ENCODE results near the gene FHAD1. TPM values are rescaled to one million over a fixed set of nuclear protein-coding genes. Genes with fewer than 3 reads are reported as not detected.

The FHAD1 gene
- total RNA-seq, 4 donors from 2014 or later = 1.6 TPM; not detected in 3

DNA sequence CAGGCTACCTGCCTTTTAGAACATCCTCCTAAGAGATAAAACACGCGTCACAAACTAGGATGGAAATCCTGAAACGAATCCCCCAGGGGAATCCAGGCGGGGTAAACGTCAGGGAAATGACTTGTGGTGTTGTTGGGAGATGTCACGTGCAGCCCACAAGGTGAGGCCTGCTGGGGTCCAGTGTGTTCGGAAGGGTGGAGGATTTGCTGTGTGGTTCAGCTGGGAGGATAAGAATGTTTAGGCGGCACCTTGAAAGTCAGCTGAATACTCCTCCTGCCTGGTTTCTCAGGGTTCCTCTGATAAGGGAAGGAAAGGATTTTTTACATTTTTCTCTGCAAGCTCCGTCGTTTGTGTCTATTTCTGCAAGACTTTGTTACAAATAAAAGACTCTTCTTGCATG lies 88.0 kb downstream of the FHAD1 start:
- H3K9me3 ChIP-seq = no peaks in the 10 kb centered on the region

DNA sequence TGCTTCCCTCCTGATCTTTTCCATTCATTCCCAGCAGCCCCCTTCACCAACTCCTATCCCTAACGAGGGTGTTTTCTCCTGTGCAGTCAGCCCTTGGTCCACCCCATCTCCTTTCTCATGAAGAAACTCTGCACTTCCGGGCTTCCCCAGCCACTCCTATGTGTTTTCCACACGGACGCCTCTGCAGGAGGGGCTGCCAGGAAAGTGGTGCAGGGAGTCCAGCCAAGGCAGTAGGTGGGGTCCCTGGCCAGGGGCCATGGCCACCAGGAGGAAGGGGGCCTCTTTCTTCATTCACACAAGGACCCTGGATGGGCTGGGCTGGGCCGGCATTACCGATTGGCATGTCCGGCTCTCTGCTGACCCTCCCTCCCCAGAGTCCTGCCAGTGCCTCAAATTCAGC lies 89.8 kb downstream of the FHAD1 start:
- H3K4me3 ChIP-seq = no peak overlapping the region
- H3K9me3 ChIP-seq = no peaks in the 10 kb centered on the region
- H3K27me3 ChIP-seq = no peaks in the 10 kb centered on the region
- no peaks in the 10 kb centered on the region for H3K36me3 ChIP-seq
- H3K4me1 ChIP-seq = peaks cover 13% of the 10 kb centered on the region
- peak in 1 of 2 donors; percentile 61 for DNase-seq (ENCODE audit: low spot score in 2 of 2)
- TF ChIP-seq, protein P1, sequence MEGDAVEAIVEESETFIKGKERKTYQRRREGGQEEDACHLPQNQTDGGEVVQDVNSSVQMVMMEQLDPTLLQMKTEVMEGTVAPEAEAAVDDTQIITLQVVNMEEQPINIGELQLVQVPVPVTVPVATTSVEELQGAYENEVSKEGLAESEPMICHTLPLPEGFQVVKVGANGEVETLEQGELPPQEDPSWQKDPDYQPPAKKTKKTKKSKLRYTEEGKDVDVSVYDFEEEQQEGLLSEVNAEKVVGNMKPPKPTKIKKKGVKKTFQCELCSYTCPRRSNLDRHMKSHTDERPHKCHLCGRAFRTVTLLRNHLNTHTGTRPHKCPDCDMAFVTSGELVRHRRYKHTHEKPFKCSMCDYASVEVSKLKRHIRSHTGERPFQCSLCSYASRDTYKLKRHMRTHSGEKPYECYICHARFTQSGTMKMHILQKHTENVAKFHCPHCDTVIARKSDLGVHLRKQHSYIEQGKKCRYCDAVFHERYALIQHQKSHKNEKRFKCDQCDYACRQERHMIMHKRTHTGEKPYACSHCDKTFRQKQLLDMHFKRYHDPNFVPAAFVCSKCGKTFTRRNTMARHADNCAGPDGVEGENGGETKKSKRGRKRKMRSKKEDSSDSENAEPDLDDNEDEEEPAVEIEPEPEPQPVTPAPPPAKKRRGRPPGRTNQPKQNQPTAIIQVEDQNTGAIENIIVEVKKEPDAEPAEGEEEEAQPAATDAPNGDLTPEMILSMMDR (IDR thresholded peaks at IDR 0.05) = no peak
- TF ChIP-seq POLR2A (IDR thresholded peaks at IDR 0.05) = no peak
- TF ChIP-seq EP300 (IDR thresholded peaks at IDR 0.05) = no peak
- TF ChIP-seq POLR2AphosphoS5 (IDR thresholded peaks at IDR 0.05) = no peak
- H3K27ac ChIP-seq = no peak overlapping the region
- 39% methylated on average over 7 of the region's 7 CpGs for WGBS

More for the DNA sequence above, 88.0 kb downstream of the FHAD1 start:
- H3K36me3 ChIP-seq = no peaks in the 10 kb centered on the region
- H3K4me1 ChIP-seq = peaks cover 13% of the 10 kb centered on the region
- no peaks in the 10 kb centered on the region for H3K27me3 ChIP-seq
- WGBS = 91% methylated on average over 10 of the region's 10 CpGs
- TF ChIP-seq POLR2AphosphoS5 (IDR thresholded peaks at IDR 0.05) (no peak), EP300 (IDR thresholded peaks at IDR 0.05) (no peak), POLR2A (IDR thresholded peaks at IDR 0.05) (no peak)
- TF ChIP-seq, protein P1 (IDR thresholded peaks at IDR 0.05) = no peak
- H3K4me3 ChIP-seq = no peak overlapping the region
- no peak for DNase-seq (ENCODE audit: low spot score in 2 of 2)
- H3K27ac ChIP-seq = no peak overlapping the region

DNA sequence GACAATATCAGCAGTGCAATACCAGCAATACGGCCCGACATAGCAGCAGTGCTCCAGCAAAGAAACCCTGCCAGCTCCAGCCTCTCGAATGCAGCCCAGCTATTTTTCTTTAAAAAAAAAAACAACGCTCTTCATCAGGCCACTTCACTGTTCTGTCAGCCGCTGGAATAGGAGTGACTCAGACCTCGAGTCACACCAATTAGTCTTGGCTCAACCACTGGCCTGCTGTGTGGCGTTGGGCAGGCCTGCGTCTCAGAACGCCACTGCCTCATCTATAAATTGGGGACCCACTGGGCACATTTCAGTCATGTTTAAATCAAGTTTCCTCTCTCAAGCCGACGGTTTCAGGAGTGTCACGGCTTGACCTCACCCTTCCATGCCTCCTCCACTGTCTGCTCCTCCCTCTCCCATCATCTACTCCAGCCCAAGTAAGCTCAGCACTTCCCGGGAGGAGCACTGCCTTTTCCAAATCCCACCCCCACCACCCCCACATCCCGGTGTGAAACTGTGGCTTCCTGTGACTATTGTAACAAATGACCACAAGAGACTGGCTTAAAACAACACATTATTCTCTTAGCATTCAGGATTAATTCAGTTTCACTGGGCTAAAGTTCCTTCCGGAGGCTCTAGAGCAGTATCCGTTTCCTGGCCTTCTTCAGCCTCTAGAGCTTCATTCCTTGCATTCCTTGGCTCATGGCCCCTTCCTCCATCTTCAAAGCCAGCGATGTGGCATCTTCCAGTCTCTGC lies 90.8 kb downstream of the FHAD1 start:
- 40% methylated on average over 17 of the region's 17 CpGs for WGBS
- TF ChIP-seq, protein P1 (IDR thresholded peaks at IDR 0.05) = no peak
- no peak for TF ChIP-seq POLR2AphosphoS5 (IDR thresholded peaks at IDR 0.05)
- no peak for TF ChIP-seq EP300 (IDR thresholded peaks at IDR 0.05)
- TF ChIP-seq POLR2A (IDR thresholded peaks at IDR 0.05) = no peak
- Histone ChIP-seq H3K4me3 (no peak overlapping the region), H3K9me3 (no peaks in the 10 kb centered on the region), H3K4me1 (peaks cover 13% of the 10 kb centered on the region), H3K36me3 (no peaks in the 10 kb centered on the region), H3K27ac (no peak overlapping the region), H3K27me3 (no peaks in the 10 kb centered on the region)
- DNase-seq (ENCODE audit: low spot score in 2 of 2) = no peak

DNA sequence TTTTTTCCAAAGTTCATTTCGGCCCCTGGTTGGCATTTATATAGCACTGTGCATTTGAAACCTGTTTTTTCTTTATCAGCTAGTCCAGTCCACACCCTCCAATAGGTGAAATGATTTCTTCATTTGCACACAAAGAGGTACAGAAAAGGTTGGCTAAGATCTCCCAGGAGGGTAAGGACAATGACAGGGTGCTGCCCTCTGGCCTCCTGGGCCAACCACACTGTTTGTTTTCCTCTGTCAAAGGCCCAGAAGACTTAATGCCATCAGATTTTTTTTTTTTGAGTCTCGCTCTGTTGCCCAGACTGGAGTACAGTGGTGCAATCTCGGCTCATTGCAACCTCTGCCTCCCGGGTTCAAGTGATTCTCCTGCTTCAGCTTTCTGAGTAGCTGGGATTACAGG lies 92.5 kb downstream of the FHAD1 start:
- TF ChIP-seq POLR2A (IDR thresholded peaks at IDR 0.05) (no peak), EP300 (IDR thresholded peaks at IDR 0.05) (no peak), POLR2AphosphoS5 (IDR thresholded peaks at IDR 0.05) (no peak)
- TF ChIP-seq, protein P1 (IDR thresholded peaks at IDR 0.05) = no peak
- H3K27me3 ChIP-seq = no peaks in the 10 kb centered on the region
- H3K27ac ChIP-seq = no peak overlapping the region
- no peak for DNase-seq (ENCODE audit: low spot score in 2 of 2)
- 84% methylated on average over 4 of the region's 4 CpGs for WGBS
- no peaks in the 10 kb centered on the region for H3K36me3 ChIP-seq
- H3K4me1 ChIP-seq = peaks cover 18% of the 10 kb centered on the region
- H3K4me3 ChIP-seq = no peak overlapping the region
- H3K9me3 ChIP-seq = no peaks in the 10 kb centered on the region

DNA sequence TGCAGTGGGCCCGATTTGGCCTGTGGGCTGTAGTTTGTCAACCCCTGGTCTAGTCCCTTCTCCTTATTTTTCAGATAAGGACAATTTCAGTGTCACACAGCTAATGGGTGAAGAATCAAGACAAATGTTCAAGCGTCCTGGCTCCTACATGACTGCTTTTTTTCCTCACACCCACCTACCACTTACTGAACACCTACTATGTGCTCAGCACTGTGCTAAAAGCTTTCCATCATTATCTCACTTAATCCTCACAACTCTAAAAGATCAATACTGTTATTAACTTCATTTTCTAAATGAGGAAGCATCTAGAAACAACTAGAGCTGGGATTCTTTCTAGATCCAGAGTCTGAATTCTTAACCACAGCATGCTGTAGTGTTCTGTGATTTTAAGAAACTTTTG lies 94.2 kb downstream of the FHAD1 start:
- Histone ChIP-seq H3K4me3 (no peak overlapping the region), H3K9me3 (no peaks in the 10 kb centered on the region), H3K27ac (no peak overlapping the region), H3K27me3 (no peaks in the 10 kb centered on the region), H3K4me1 (peaks cover 18% of the 10 kb centered on the region), H3K36me3 (no peaks in the 10 kb centered on the region)
- 89% methylated on average over 2 of the region's 2 CpGs for WGBS
- TF ChIP-seq POLR2A (IDR thresholded peaks at IDR 0.05) (no peak), EP300 (IDR thresholded peaks at IDR 0.05) (no peak), POLR2AphosphoS5 (IDR thresholded peaks at IDR 0.05) (no peak)
- TF ChIP-seq, protein P1 (IDR thresholded peaks at IDR 0.05) = no peak
- no peak for DNase-seq (ENCODE audit: low spot score in 2 of 2)
